ENCODE results near the gene SSBP2.
"Not testable (repeated sequence)": the region's sequence is repeated elsewhere in the genome, so short reads cannot be mapped to it uniquely, and the experiment has no call there.

SSBP2 gene

DNA sequence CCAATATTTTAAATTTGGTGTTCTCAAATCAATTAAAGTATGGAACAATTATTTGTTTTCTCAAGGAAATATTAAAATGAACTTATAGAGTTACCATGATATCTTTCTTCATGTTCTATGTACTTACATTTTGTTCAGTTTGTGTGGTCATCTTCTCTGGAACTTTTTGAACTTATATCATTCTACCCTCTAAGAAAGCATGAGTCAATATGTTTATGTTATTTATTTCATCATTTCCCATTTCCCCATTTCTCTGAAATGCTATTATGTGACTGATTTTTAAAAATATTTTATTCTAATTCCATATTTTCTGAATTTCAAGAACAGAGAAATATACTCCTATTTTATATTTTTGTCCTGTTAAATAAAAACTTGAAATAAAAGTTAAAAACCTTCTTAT is 233.4 kb downstream of the SSBP2 start:
- DNase-seq = peak; percentile 79

DNA sequence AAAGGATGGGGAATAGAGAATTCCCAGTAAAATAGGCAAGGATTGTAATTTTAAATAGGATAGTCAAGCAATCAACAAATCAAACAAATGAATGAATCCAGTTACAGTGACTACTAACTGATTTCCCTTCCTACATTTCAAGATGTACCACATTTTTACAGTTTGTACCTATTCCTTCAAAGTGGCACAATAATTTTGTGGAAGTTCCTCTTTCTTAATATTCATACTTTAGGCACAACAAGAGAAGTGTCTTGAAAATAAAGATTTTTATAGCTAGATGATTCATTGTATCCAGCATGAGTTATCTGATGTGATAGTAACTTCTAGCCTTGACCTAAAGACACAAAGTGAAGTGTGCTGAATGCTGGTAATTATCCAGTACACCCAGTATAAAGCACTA is 234.8 kb downstream of the SSBP2 start:
- no peak for DNase-seq

DNA sequence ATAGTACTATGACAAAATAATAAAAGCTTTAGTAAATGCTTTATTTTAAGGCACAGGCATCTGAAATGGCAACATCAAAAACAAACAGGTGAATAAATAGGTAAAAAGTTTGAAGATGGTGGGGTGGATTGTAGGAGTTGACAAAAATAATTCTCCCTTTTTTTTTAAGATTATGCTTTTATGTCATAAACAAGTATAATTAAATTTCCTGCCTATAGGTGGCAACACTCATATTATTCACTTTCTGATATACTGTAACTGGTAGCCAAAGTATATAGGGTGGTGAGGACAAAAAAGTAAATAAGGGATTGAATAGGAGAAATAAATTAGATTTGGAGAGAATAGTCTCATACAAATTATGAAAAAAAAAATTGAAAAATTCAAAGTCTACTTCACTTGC is 236.9 kb downstream of the SSBP2 start:
- DNase-seq = peak; percentile 40

DNA sequence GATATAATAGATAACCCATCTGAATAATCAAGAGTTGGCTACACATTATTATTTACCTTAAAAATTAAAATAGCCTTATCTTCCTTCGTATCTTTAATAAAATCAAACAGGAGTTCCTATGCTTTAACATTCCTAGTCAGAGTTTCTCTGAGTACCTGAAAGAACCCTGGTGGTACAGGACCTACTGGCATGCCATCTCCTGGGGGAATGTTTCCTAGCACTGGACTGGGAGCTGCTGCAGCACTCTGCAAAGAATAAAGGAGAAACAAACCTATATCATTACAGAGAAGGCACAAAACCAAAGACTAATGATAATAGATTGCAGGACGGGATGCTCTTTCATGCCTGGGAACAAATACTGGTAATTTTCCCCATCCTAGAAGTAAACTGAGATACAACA is 237.4 kb downstream of the SSBP2 start:
- no peak for DNase-seq

DNA sequence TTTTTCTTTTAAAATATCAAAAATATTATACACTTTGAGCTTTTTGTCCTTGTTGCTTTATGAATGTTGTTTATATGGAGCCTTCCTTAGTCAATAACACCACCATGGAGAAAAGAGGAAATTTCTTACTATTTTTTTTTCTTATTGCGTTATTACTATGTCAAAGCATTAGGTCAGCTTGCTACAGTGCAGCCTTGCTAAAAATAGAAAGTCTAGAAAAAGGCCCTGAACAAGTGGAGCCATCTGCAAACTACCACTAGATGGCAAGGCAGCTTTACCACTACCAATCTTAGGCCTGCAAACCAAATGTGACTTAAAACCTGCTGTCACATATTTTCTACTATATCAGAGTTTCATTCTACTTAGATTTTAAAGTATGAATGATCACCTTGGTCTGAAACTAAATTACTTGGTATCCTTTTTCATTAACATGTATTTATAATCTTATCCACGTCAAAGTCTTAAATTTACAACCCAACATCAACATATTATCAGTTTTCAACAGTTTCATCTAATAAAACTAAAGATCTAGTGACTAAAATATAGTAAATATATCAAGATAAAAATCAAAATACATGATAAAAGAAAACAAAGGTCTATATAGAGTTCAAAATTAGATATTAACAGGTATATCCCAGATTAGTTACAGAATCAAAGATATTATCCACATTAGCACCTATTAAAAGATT is 243.9 kb downstream of the SSBP2 start:
- DNase-seq = peak; percentile 91

DNA sequence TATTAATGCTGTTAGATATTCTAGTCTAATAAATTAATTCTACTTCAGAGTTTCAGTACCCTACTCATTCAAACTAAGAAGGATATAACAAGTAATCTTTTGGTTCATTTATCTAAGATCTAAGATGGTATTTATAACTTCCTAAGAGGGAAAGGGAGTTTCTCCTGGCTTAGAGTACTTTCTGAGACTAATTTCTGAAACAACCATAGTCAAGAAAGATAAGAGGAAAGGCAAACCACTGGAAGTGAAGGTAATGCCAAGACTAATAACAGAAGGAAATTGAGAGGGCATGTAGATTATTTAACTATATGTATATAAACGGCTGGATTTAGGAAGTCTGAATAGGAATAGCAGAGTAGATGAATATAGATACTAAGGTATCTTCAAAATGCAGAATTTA is 244.5 kb downstream of the SSBP2 start:
- no peak for DNase-seq

DNA sequence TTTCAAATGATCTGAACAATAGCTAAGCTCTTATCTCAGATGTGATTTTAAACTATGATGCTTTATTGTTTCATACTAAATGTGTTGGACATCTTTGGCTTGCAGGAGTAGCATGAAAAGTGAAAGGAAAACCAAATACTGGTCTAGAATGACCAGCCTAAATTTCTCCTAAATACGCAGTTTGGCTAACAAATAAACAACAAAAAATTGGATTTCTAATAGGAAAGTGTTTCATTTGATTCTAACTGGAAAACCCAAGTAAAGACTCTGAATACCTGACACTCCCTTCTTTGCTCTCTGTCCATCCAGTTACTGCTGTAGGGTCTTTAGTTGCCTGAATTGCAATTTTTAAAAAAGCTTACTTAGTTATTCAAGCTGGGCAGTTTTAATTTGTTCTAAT is 245.2 kb downstream of the SSBP2 start:
- peak; percentile 36 for DNase-seq

DNA sequence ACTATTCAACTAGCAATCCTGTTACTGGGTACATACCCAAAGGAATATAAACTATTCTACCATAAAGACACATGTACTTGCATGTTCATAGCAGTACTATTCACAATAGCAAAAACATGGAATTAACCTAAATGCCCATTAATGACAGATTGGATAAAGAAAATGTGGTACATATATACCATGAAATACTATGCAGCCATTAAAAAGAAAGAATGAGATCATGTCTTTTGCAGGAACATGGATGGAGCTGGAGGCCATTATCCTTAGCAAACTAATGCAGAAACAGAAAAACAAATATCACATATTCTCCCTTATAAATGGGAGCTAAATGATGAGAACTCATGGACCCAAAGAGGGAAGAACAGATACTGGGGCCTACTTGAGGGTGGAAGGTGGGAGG is 247.3 kb downstream of the SSBP2 start:
- not testable (repeated sequence) for DNase-seq

DNA sequence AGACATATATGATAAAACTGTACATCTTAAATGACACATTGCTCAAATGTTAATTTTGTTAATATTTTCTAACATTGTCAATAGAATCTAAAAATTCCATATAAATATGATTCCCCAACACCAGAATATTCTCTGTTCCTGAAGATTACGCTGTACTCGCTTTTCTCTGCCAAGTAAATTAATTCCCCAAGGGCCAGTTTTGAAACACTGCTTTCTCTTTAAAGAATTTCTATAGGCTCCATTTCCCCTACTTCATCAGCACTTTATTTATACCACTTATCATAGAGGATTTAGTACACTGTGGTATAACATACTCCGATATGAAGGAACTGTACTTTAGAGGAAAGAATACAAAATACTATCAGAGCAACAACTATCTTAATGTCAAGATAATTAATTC is 255.6 kb downstream of the SSBP2 start:
- no peak for DNase-seq

DNA sequence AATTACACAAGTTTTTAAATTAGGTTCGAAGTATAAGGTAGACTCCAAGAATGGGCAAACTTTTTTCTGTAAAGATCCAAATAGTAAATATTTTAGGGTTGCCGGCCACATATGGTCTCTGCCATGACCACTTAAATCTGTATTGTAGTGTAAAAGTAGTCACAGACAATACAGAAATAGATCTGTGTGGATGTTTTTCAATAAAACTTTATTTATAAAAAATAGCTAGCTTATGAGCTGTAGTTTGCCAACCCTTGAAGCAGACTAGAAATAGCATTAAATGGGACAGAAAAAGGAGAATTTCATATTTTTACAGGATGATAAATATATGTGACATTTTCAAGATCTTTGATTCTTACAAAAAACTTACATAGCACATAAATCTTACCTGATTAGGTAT is 262.0 kb downstream of the SSBP2 start:
- DNase-seq = no peak

DNA sequence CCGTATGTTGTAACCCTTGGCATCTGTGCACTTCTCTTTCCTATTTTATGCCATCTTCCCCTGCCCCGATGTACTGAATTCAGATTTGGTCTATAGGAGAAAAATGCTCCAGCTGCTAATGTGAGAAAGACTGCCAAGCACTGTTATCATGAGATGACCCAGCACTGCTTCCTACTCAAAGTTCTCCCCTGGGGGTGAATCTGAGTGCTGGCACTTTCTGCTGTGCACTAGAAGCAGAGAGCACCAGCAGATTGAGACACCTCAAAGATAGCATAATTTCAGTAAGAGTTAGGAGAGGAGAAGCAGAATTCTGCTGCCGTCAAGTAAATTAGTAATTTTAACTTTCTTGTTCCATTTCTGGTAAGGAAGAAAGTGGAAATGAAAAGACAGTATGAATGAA is 264.2 kb downstream of the SSBP2 start:
- no peak for DNase-seq

DNA sequence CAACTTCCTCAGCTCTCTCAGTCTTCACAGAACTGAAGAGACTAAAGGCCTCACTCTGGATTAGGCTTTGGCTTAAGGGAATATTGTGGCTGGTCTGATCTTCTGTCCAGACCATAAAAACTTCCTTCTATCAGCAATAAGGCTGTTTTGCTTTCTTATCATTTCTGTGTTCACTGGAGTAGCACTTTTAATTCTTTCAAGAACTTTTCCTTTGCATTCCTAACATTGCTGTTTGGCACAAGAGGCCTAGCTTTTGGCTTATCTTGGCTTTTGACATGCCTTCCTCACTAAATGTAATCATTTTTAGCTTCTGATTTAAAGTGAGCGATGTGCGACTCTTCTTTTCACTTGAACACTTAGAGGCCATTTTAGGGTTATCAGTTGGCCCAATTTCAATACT is 268.3 kb downstream of the SSBP2 start:
- no peak for DNase-seq

DNA sequence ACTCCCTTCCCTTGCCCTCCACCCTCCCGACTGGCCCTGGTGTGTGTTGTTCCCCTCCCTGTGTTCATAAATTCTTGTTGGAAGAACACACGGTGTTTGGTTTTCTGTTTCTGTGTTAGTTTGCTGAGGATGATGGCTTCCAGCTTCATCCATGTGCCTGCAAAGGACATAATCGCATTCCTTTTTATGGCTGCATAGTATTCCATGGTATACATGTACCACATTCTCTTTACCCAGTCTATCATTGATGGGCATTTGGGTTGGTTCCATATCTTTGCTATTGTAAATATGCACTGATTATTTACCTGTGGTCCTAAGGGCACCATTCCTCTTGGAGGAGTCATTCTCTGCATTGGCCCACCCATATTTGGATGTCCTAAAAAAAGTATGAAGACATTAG is 277.5 kb downstream of the SSBP2 start:
- DNase-seq = not testable (repeated sequence)

DNA sequence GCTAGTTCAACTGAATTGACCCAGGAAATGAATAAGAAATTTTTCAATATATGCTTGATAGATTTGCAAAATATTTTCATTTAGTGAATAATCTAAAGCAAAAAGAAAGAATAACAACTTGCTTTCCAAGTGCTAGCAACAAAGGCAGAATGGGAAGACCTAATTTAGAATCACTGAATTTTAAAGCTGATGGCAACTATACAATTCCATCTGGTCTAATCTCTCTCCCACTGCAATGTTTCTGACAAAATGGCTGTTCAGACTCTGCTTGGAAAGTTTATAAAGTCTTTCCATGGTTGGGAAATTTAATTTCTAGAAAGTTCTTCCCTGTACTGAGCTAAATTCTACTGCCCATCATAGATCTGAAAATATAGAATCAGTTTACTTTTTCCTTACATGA is 281.2 kb downstream of the SSBP2 start:
- DNase-seq = no peak

DNA sequence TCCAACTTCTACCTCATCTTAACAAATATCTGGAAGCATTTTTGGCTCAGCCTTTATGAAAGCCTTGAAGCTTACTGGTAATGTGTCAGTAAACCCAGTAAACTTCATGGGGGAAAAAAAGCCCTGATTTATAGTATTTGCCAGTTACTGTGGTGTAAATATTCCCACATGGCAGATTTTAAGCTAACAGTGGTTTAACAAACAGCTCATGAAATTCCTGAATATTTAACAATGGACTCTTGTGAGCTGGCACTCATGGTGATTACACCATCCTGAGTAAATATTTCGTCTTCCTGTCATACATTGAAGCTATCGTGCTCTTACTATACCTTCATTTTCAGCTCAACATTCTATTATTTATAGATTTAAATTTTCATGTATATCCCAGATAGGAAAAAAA is 300.0 kb downstream of the SSBP2 start:
- no peak for DNase-seq

DNA sequence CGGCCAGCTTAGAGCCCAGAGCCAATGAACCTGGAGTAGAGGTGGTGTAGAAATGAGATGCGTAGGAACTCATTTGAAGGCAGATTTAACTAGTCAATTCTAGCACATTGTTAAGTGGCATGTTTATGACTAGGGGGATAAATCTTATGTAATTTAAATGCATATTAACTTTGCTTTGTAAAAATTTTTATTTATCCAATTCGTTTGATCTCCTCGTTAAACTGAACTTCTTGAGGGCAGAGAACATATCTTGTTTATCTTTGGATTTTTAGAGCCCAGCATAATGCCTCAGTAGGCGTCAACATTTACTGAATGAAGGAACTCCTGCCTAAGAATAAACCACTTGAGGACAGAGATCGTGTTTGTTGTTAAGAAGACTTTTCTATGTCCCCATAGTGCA is 315.9 kb downstream of the SSBP2 start:
- DNase-seq = no peak

DNA sequence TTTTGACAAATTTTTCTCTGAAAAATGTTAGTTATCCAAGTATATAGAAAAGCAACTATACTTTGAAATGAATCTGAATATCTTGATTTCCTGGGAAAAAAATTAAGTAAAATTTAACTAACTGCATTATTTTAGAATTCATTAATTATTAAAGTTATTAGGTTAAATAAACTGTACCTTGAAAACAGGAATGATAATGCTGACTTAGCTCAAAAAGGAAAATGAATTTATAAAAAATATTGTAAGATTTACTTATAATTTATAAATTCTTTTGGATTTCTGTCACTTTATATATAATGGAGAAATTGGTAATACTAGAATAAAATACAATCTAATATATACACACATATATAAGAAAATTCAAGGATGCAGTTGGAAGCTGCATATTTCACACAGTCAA is 320.9 kb downstream of the SSBP2 start:
- no peak for DNase-seq

DNA sequence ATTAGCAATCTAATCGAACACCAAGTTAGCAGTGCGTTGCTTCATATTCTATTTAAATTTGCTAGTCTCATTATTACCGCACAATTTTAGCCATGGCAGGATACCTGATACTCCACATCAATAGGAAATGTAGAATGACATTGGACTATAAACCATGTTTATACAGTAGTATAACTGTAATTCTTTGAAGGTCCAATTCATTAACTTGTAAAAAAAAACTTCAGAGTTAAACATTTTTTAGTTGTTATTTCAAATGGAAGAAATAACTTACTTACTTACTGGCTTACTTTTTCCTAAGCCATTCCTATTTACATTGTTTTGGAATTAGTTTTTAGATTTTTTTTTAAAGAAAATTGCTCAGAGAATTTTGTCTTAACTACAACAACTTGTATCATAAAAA is 321.5 kb downstream of the SSBP2 start:
- DNase-seq = no peak

DNA sequence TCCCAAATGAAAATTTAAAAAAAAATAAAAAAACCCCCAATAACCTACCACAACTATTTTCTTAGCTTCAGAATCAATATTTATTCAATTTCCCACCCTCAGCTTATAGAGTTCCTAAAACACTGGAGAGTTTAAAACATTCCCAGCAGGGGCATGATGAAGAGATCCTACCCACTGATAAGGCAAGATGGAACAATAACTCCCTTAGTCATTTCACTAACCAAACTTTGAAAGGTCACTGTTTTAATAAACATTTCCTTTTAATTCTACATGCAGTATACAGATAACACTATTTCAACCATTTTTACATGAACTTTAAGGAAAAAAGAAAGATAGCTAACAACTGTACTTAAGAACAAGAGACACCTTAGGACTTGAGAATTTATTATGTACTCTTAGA is 322.0 kb downstream of the SSBP2 start:
- DNase-seq = no peak

DNA sequence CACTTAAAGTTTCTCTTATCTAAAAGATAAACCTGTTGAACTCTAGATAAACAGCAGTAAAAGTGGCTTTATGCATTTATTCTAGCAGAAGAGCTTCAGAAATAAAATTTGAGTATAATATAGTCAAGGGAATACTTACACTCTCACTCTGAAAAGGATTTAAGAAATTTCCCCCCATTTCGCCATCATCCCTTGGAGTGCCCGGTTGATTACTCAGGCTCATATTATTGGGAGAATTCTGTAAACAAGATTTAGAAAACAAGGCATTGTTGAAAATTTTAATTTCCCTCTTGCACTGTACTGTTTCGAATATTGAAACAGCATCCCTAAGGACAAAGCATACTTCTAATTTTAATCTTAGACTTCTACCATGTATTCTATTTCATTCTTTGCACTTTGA is 322.5 kb downstream of the SSBP2 start:
- DNase-seq = peak; percentile 22

DNA sequence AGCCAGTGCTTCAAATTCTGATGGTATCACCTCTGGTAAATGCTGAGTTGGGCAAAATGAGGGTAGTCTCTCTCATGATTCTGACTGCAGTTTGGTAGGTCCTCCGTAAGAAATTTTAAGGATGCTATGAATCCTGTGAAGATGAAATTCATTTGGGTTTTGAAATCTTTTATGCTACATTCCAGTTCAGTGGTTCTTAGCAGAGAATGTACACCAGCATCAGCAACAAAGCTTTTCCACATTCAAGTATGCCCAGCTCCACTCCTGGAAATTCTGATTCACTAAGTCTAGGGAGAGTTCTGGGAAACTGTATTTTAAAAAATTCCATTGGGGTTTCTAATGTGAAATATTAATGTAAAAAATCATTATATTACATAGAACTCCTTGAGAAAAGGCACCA is 323.3 kb downstream of the SSBP2 start:
- DNase-seq = no peak

DNA sequence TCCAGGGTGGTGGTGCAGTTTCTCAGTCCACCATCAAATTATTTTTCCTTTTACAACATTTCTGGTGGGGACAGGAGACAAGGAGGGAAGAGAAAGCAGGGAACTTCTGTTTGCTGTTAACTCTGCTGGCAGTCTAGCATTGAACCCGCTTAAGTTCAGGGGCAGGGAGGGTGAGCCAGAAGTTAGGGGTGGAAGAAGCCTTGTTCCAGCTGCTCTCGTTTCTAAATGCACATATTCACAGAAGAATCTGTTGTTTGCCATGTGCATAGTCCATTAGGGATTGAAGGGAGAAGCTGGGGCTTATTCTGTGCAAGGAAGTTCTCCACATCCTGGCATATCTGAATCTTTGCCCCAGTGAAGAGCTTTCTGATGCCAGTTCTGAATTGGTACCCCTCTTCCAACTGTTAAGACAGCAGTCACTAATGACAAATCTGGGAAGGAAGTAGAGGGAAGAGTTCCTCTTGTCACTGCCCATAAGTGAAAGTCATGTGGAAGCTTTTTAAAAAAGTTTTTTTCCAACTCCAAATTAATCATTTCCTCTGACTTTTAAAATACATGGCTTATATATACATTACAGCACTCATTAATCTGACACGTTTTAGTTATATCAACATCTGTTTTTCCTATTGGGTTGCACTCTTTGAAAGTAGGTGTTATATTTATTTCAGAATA is 324.4 kb downstream of the SSBP2 start:
- DNase-seq = peak; percentile 50

DNA sequence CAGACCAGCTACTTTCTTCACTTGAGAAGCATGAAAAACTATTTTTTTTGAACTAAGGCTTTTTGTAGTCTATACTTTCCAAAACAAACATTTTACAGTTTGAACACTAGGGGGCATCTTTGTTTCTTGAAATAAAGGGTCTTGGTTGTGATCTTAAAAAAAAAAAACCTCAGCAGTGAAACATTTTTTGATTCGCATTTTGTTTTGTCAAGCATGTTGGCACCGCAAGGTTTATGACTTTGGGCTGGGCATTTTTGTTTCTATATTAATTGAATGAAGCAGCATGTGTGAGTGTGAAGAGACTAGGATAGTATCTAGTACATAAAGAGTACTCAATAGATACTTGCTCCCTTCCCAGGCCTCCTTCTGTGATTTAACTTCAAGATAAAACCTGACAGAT is 325.3 kb downstream of the SSBP2 start:
- peak; percentile 46 for DNase-seq

DNA sequence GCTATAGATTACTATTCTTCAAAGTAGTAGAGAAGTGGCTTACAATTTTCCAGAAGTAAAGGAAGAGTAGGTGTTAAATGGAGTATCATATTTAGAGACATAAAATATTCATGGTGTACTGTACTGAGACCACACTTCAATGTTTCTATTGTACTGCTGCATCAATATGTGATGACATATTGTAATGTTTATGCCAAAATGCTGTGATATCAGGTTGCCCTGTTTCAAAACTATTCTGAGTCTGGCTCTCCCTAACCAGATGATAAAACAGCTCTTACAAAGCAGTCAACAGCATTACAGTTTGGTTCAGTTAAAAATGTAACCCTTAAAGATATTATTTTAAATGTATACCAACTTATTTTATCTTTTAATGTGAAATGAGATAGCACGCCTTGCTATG is 326.2 kb downstream of the SSBP2 start:
- no peak for DNase-seq

DNA sequence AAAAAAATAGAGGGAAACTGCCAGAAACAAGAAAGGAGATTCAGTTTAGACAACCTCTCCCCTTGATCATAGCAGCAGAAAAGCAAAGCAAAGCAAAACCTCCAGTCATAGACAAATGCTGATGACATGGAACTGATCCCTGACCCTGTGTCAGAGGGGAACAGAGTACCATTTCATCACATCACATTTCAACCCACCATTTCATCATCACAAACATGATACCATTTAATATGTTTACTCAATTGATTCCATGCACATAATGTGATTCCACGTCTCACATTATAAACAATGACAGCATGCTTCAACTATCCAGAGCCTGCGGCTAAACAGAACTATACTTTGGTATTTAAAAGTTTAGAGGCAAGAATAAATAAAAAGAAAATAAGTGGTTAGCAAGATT is 328.2 kb downstream of the SSBP2 start:
- peak; percentile 65 for DNase-seq
